B cell (primary cell): Measurements from ENCODE around the gene NDST1. TPM values are rescaled to one million over a fixed set of nuclear protein-coding genes. Genes with fewer than 3 reads are reported as not detected.

ENCODE experiments used
- ATAC-seq: fragments of 200-7000 bp; cut with Tn5 transposase; one replicate; pipeline ENCODE4 v1.10.0; 2021; ENCODE audit warnings: low read depth, mild to moderate bottlenecking, moderate number of reproducible peaks, moderate library complexity
- CTCF ChIA-PET: fragments of 350-600 bp; sonication (Branson Sonifier 250); formaldehyde crosslinking; loops from one replicate; lab custom pipeline; 2021; ENCODE audit warnings: antibody characterized with exemption, inconsistent platforms; lab: Charles Lee
- POLR2A ChIA-PET: fragments of 350-600 bp; sonication (Branson Sonifier 250); formaldehyde crosslinking; loops from one replicate; lab custom pipeline; 2021; ENCODE audit warnings: antibody characterized with exemption; lab: Charles Lee
- DNase-seq: peaks from one replicate; pipeline ENCODE4 v3.0.0; 2013
- H2AFZ ChIP-seq: 2 replicates; pipeline ENCODE4 v1.6.1; 2012; ENCODE audit warnings: mild to moderate bottlenecking, low read depth, low read length; ENCODE audit not compliant: insufficient read depth, poor library complexity, severe bottlenecking
- H3K27ac ChIP-seq, 2 donors: 1 replicate in 1 of 2; 2 replicates in 1 of 2; pipeline ENCODE4 v1.5.1; 2012 to 2013; ENCODE audit warnings: low read length in 2 of 2, mild to moderate bottlenecking in 2 of 2, moderate library complexity in 1 of 2
- H3K27me3 ChIP-seq, 4 experiments: fragments of 200-600 bp in 1 of 4; sonication (generic) in 1 of 4; replicated peaks in 1 of 4; 1 replicate in 2 of 4; 2 replicates in 2 of 4; pipeline versions ENCODE4 v1.6.1 to v1.7.0; 2013 to 2016; ENCODE audit warnings: low read length in 3 of 4, mild to moderate bottlenecking in 2 of 4, mixed read lengths in 1 of 4, moderate library complexity in 1 of 4; ENCODE audit not compliant: insufficient read depth in 4 of 4, control insufficient read depth in 3 of 4; ENCODE audit errors: control extremely low read depth in 1 of 4
- H3K36me3 ChIP-seq, 2 experiments: replicated peaks in 1 of 2; 1 replicate in 1 of 2; 2 replicates in 1 of 2; pipeline versions ENCODE4 v1.6.1 to v1.7.1; 2013; ENCODE audit warnings: low read length in 1 of 2; ENCODE audit not compliant: insufficient read depth in 2 of 2, control insufficient read depth in 1 of 2; ENCODE audit errors: control extremely low read depth in 1 of 2, extremely low read depth in 1 of 2
- H3K4me1 ChIP-seq, 2 donors: fragments of 200-600 bp in 1 of 2; sonication (generic) in 1 of 2; 1 replicate in 1 of 2; 2 replicates in 1 of 2; pipeline versions ENCODE4 v1.5.1 to v1.6.1; 2013 to 2017; ENCODE audit warnings: low read length in 2 of 2; ENCODE audit not compliant: control insufficient read depth in 2 of 2, insufficient read depth in 2 of 2
- H3K4me2 ChIP-seq: replicated peaks from 2 replicates; pipeline ENCODE3; 2012; ENCODE audit warnings: mild to moderate bottlenecking, low read depth, low read length; ENCODE audit not compliant: poor library complexity, severe bottlenecking
- H3K4me3 ChIP-seq, 5 experiments: fragments of 200-600 bp in 1 of 5; sonication (generic) in 1 of 5; 1 replicate in 3 of 5; 2 replicates in 2 of 5; pipeline versions ENCODE4 v1.5.1 to v1.7.0; 2011 to 2016; ENCODE audit warnings: low read length in 4 of 5, mild to moderate bottlenecking in 4 of 5, low read depth in 2 of 5, control low read depth in 1 of 5, moderate library complexity in 1 of 5; ENCODE audit not compliant: insufficient read depth in 1 of 5; ENCODE audit errors: control extremely low read depth in 1 of 5, extremely low read depth in 1 of 5
- H3K79me2 ChIP-seq: fragments of 200-600 bp; sonication (generic); one replicate; pipeline ENCODE4 v1.6.0; 2016; ENCODE audit warnings: low read length; ENCODE audit not compliant: control insufficient read depth, insufficient read depth
- H3K9ac ChIP-seq: fragments of 200-600 bp; sonication (generic); 2 replicates; pipeline ENCODE4 v1.6.1; 2017; ENCODE audit warnings: mild to moderate bottlenecking, low read length, moderate library complexity
- H3K9me3 ChIP-seq, 3 donors: one replicate each; pipeline versions ENCODE4 v1.6.1 to v1.7.1; 2013; ENCODE audit warnings: low read length in 2 of 3; ENCODE audit not compliant: control insufficient read depth in 2 of 3, insufficient read depth in 1 of 3; ENCODE audit errors: control extremely low read depth in 1 of 3
- H4K20me1 ChIP-seq: 2 replicates; pipeline ENCODE4 v1.6.0; 2012; ENCODE audit warnings: mild to moderate bottlenecking, low read length; ENCODE audit not compliant: insufficient read depth, control insufficient read depth, poor library complexity, severe bottlenecking
- H3K27ac Mint-ChIP-seq: one replicate; pipeline ENCODE4 v1.8.0; 2021; ENCODE audit warnings: mixed read lengths
- H3K27me3 Mint-ChIP-seq: one replicate; pipeline ENCODE4 v1.8.0; 2021; ENCODE audit warnings: mixed read lengths
- H3K4me1 Mint-ChIP-seq: one replicate; pipeline ENCODE4 v1.8.0; 2021; ENCODE audit warnings: mixed read lengths
- H3K4me3 Mint-ChIP-seq: one replicate; pipeline ENCODE4 v1.8.0; 2021; ENCODE audit warnings: mixed read lengths
- H3K9me3 Mint-ChIP-seq: one replicate; pipeline ENCODE4 v1.8.0; 2022; ENCODE audit warnings: mixed read lengths; ENCODE audit not compliant: insufficient read depth
- CTCF ChIP-seq: fragments of 200-600 bp; IDR thresholded peaks from one replicate; pipeline ENCODE4 v1.8.0; 2022; ENCODE audit warnings: antibody characterized with exemption, mild to moderate bottlenecking
- EZH2 ChIP-seq: IDR thresholded peaks from 2 replicates; pipeline ENCODE4 v1.6.1; 2012; ENCODE audit warnings: borderline replicate concordance, low read depth, mild to moderate bottlenecking, moderate library complexity, low read length; ENCODE audit not compliant: insufficient read depth, poor library complexity, severe bottlenecking
- WGBS: methylation state at CpG from one replicate; pipeline ENCODE4 v1.1.5; 2013; ENCODE audit warnings: missing lambda C conversion rate; ENCODE audit not compliant: insufficient coverage; 5-methylcytosine and 5-hydroxymethylcytosine counted together
- intact Hi-C: fragments of 100-400 bp; cut with micrococcal nuclease; formaldehyde crosslinking; loops from one replicate; pipeline ENCODE4 v1.10.0; 2022
- polyA plus RNA-seq: library from polyadenylated mRNA; depleted of rRNA; stranded (reverse); fragments of >200 nt; gene quantifications from 2 replicates; pipeline ENCODE4 v1.2.3, GENCODE V29; 2012
- total RNA-seq, 2 donors: library from RNA; stranded (reverse); fragments of 120-200 nt in 1 of 2; gene quantifications; 1 replicate in 1 of 2; 2 replicates in 1 of 2; pipeline versions ENCODE4 v1.2.3 to v1.2.4, GENCODE V29; 2013 to 2022

The NDST1 gene
- total and polyA plus RNA-seq, 2 donors (not counting 1 experiment from before 2014, with no cell fraction given) = 4.3 to 7.0 TPM

DNA sequence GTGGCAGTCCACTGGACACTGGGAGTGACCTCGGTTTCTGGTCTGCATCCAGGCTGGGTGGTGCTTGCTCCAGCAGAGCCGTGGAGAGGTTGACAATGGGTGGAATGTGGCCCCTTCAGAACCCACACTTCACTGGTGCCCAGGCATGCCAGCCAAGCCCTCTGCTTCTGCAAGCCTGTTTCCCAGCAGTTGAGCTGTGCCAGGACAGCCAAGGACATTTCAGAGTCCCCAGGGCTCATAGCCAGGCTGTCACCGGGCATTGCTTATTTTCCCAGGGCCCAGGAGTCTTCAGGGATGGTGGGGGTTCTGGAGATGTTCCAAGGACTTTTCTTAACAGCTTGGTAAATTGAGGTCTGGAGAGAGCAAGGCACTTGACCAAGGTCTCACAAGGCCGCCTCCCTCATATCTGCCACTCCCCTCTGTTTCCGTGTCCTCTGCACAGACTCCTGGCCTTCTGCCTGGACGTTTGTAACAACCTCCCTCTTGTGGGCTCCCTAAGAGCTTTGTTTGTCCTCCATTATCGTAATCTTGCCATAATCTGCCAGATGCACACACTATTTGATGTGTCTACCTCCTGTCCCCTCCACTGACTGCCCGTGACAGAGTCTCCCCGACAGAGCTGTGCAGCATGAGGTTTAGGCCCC is 3.8 kb upstream of the NDST1 start:
- H4K20me1 ChIP-seq = no peaks in the 10 kb centered on the region
- H3K9me3 ChIP-seq = no peaks in the 10 kb centered on the region
- ChIA-PET POLR2A (no interaction called here), CTCF (interaction anchor here (1.1 to 1.5 kb wide), 2 partner anchors 10 to 20 kb away, joined by 4 read pairs; no protein-coding TSS in a partner anchor)
- no peaks in the 10 kb centered on the region for H3K9me3 Mint-ChIP-seq
- H2AFZ ChIP-seq = no peak overlapping the region
- H3K4me1 ChIP-seq = peaks cover 7 to 8% of the 10 kb centered on the region in 2 donors
- H3K9ac ChIP-seq = no peak overlapping the region
- no peak overlapping the region for H3K4me3 ChIP-seq
- intact Hi-C loops = no loop called here
- no peaks in the 10 kb centered on the region for H3K36me3 ChIP-seq
- WGBS = 79% methylated on average over 9 of the region's 9 CpGs
- no peak overlapping the region for H3K27ac ChIP-seq
- peaks cover 10% of the 10 kb centered on the region for H3K4me1 Mint-ChIP-seq
- H3K27me3 ChIP-seq = no peaks in the 10 kb centered on the region
- ATAC-seq (no peak), DNase-seq (no peak)
- H3K27me3 Mint-ChIP-seq = no peaks in the 10 kb centered on the region
- no peak for TF ChIP-seq EZH2
- TF ChIP-seq CTCF = no peak
- peaks cover 19% of the 10 kb centered on the region for H3K79me2 ChIP-seq
- H3K4me2 ChIP-seq = no peak overlapping the region
- no peak overlapping the region for H3K4me3 Mint-ChIP-seq
- H3K27ac Mint-ChIP-seq = no peak overlapping the region

DNA sequence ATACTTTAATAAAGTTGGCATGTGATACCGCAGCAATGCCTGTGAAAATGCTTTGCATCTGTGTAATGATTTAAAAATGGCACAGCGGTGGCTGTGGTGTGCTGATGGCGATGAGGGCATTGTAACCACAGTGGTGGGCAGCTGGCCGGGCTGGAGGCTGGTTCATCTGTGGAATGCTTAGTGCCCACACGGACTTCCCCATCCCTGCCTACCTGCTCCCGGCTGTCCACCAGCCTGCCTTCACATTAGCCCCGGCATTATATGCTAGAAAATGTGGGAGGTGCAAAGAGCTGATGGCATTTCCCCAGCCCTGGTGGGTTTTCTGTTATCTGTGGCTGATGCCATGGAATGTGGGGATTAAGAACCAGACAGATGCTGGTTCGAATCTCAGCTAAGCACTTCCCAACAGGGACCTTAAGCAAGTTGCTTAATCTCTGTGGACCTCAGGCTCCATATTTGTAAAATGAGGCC is 2.9 kb upstream of the NDST1 start:
- Histone ChIP-seq H3K4me3 (no peak overlapping the region), H3K4me1 (no peaks in the 10 kb centered on the region), H3K27ac (no peak overlapping the region), H3K79me2 (peaks cover 19% of the 10 kb centered on the region), H2AFZ (no peak overlapping the region), H3K36me3 (no peaks in the 10 kb centered on the region), H4K20me1 (no peaks in the 10 kb centered on the region), H3K9me3 (no peaks in the 10 kb centered on the region), H3K4me2 (no peak overlapping the region), H3K27me3 (no peaks in the 10 kb centered on the region), H3K9ac (no peak overlapping the region)
- TF ChIP-seq CTCF = no peak
- no peak for TF ChIP-seq EZH2
- POLR2A ChIA-PET = no interaction called here
- H3K4me3 Mint-ChIP-seq = no peak overlapping the region
- H3K9me3 Mint-ChIP-seq = no peaks in the 10 kb centered on the region
- H3K27me3 Mint-ChIP-seq = no peaks in the 10 kb centered on the region
- intact Hi-C loops = no loop called here
- 97% methylated on average over 6 of the region's 8 CpGs for WGBS
- DNase-seq (no peak), ATAC-seq (no peak)
- peaks cover under 1% of the 10 kb centered on the region for H3K4me1 Mint-ChIP-seq
- no peak overlapping the region for H3K27ac Mint-ChIP-seq
- CTCF ChIA-PET = interaction anchor here (1.1 to 1.2 kb wide), 2 partner anchors 19 to 46 kb away, joined by 3 to 4 read pairs; no protein-coding TSS in a partner anchor
